ENCODE results near the gene IRX6.
A peak's percentile ranks its signal among the peaks of the same experiment; 100 is the strongest.

Gene IRX6

DNA sequence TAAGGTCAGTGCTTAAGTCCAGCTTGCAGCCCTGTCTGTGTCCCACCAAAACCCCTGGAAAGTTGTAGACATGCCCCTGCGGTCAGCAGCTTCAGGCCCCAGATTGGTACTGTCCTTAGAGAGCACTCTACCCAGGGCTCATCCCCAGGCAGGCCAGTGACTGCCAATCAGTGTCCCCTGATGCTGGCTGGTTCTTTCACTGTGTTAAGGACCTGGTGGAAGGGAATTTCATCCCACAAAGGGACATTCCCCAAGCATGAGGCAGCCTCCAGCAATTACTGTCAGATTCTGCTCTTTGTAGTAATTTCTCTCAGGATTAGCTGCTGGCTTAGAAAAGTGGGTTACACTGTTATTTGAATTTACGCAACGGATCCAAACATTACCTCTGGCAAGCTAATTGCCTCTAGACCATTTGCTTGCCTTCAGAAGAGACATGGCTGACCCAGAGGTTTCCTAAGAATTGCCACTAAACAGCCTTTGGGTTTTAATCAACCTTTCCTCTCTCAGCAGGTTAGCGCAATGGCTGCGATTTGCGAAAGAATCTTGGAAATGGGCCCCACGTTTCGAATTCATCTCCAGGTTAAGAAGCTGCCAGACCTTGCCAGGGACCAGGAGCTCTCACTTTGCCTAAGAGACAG is 5.9 kb downstream of the IRX6 start:
- no peak overlapping the region for H3K23ac ChIP-seq (ENCODE audit: low read depth, low read length, poor library complexity)
- no peak overlapping the region for H2BK15ac ChIP-seq (ENCODE audit: low read length)
- no peak overlapping the region for H3K18ac ChIP-seq (ENCODE audit: low read length)
- no peak overlapping the region for H2AFZ ChIP-seq (ENCODE audit: low read length)
- H3K9ac ChIP-seq (ENCODE audit: low read depth, low read length, poor library complexity) = no peak overlapping the region
- H3K36me3 ChIP-seq (replicated peaks in 1 of 2; ENCODE audit: control insufficient read depth in 2 of 2, insufficient read depth in 2 of 2, low read length in 2 of 2) = no peaks in the 10 kb centered on the region
- no peak overlapping the region for H3K4ac ChIP-seq (ENCODE audit: low read length)
- H2AK5ac ChIP-seq (ENCODE audit: low read depth, low read length) = no peak overlapping the region
- DNase-seq (ENCODE audit: low spot score) = no peak
- no peak overlapping the region for H3K4me2 ChIP-seq (ENCODE audit: insufficient read depth, low read length, poor library complexity, severe bottlenecking)
- peaks cover 14 to 78% (median 71%) of the 10 kb centered on the region in 3 experiments for H3K27me3 ChIP-seq (ENCODE audit: control insufficient read depth in 3 of 3, insufficient read depth in 3 of 3, low read depth in 1 of 3, low read length in 3 of 3)
- H4K91ac ChIP-seq (ENCODE audit: low read depth, low read length, poor library complexity) = no peak overlapping the region
- H3K4me1 ChIP-seq (ENCODE audit: control insufficient read depth in 2 of 2, insufficient read depth in 1 of 2, low read depth in 1 of 2, low read length in 2 of 2) = peaks cover 0 to 16% of the 10 kb centered on the region in 2 donors
- H4K8ac ChIP-seq (ENCODE audit: low read depth, low read length) = no peak overlapping the region
- WGBS, 2 donors (ENCODE audit: extremely low coverage in 2 of 2, insufficient read length in 2 of 2, insufficient replicate concordance in 1 of 2) = no CpG with 5 or more reads among the region's 8 CpGs
- H3K79me1 ChIP-seq (ENCODE audit: low read depth, low read length) = no peaks in the 10 kb centered on the region
- H2BK5ac ChIP-seq (ENCODE audit: low read length) = no peak overlapping the region
- H2BK12ac ChIP-seq (ENCODE audit: low read length) = no peak overlapping the region
- H3K14ac ChIP-seq (ENCODE audit: low read length) = no peak overlapping the region
- H3K27ac ChIP-seq (replicated peaks; ENCODE audit: low read length) = no peak overlapping the region
- no peak overlapping the region for H2BK120ac ChIP-seq (ENCODE audit: low read depth, low read length)
- peak overlapping the region in 1 of 2 donors; percentile 4 for H3K4me3 ChIP-seq (ENCODE audit: low read length in 2 of 2)
- H3K9me3 ChIP-seq (replicated peaks in 1 of 2; ENCODE audit: control insufficient read depth in 2 of 2, insufficient read depth in 1 of 2, low read depth in 1 of 2, low read length in 2 of 2) = no peaks in the 10 kb centered on the region

GRCh38 chr16:55330781-55331647 is 7.0 kb downstream of the IRX6 start:
- Histone ChIP-seq H3K4me3 (ENCODE audit: low read length in 2 of 2) (peak overlapping the region in 1 of 2 donors; percentile 73), H4K91ac (ENCODE audit: low read depth, low read length, poor library complexity) (no peak overlapping the region), H2AFZ (ENCODE audit: low read length) (no peak overlapping the region)

DNA sequence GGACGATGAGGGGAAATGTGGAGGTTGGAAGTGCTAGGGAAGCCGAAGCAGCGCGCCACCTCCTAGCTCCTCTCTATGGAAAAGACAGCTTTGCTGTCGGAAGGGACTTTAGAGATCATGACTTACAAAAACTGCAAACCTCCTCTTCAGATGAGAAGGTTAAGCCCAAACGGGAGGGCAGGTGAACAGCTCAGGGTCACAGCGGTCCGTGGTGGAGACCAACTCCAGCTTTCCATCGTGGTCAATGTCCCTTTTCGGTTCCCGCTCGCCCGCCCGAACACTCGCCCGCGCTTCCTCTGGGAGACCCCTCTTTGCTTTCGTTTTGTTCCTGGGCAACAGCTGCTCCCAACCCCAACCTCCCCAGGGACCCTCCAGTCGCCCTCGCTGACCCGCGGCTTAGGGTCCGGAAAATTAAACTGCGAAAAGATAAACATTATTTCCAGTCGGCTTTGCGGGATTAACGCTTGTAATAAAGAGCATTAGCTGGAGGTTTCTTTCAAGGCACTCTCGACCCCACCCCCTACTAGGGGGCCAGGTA is 7.7 kb downstream of the IRX6 start:
- Histone ChIP-seq H3K23ac (ENCODE audit: low read depth, low read length, poor library complexity) (no peak overlapping the region), H3K27me3 (ENCODE audit: control insufficient read depth in 3 of 3, insufficient read depth in 3 of 3, low read depth in 1 of 3, low read length in 3 of 3) (peaks cover 9 to 62% (median 62%) of the 10 kb centered on the region in 3 experiments), H4K8ac (ENCODE audit: low read depth, low read length) (no peak overlapping the region), H3K14ac (ENCODE audit: low read length) (no peak overlapping the region), H2BK15ac (ENCODE audit: low read length) (no peak overlapping the region), H3K4me1 (ENCODE audit: control insufficient read depth in 2 of 2, insufficient read depth in 1 of 2, low read depth in 1 of 2, low read length in 2 of 2) (peaks cover 0 to 10% of the 10 kb centered on the region in 2 donors), H4K91ac (ENCODE audit: low read depth, low read length, poor library complexity) (no peak overlapping the region), H3K18ac (ENCODE audit: low read length) (peak overlapping the region; percentile 35), H2BK5ac (ENCODE audit: low read length) (no peak overlapping the region), H2BK120ac (ENCODE audit: low read depth, low read length) (no peak overlapping the region), H3K36me3 (replicated peaks in 1 of 2; ENCODE audit: control insufficient read depth in 2 of 2, insufficient read depth in 2 of 2, low read length in 2 of 2) (no peaks in the 10 kb centered on the region), H3K4ac (ENCODE audit: low read length) (no peak overlapping the region), H2AFZ (ENCODE audit: low read length) (no peak overlapping the region), H2BK12ac (ENCODE audit: low read length) (no peak overlapping the region), H2AK5ac (ENCODE audit: low read depth, low read length) (no peak overlapping the region), H3K9me3 (replicated peaks in 1 of 2; ENCODE audit: control insufficient read depth in 2 of 2, insufficient read depth in 1 of 2, low read depth in 1 of 2, low read length in 2 of 2) (no peaks in the 10 kb centered on the region), H3K4me3 (ENCODE audit: low read length in 2 of 2) (peak overlapping the region in 1 of 2 donors; percentile 73), H3K9ac (ENCODE audit: low read depth, low read length, poor library complexity) (peak overlapping the region; percentile 32), H3K79me1 (ENCODE audit: low read depth, low read length) (no peaks in the 10 kb centered on the region), H3K4me2 (ENCODE audit: insufficient read depth, low read length, poor library complexity, severe bottlenecking) (peak overlapping the region; percentile 59), H3K27ac (replicated peaks; ENCODE audit: low read length) (no peak overlapping the region)
- no peak for DNase-seq (ENCODE audit: low spot score)
- WGBS, 2 donors (ENCODE audit: extremely low coverage in 2 of 2, insufficient read length in 2 of 2, insufficient replicate concordance in 1 of 2) = no CpG with 5 or more reads among the region's 28 CpGs

More at GRCh38 chr16:55330781-55331647, 7.0 kb downstream of the IRX6 start:
- Histone ChIP-seq H3K79me1 (ENCODE audit: low read depth, low read length) (no peaks in the 10 kb centered on the region), H3K27ac (replicated peaks; ENCODE audit: low read length) (no peak overlapping the region), H3K36me3 (replicated peaks in 1 of 2; ENCODE audit: control insufficient read depth in 2 of 2, insufficient read depth in 2 of 2, low read length in 2 of 2) (no peaks in the 10 kb centered on the region), H3K14ac (ENCODE audit: low read length) (no peak overlapping the region), H4K8ac (ENCODE audit: low read depth, low read length) (peak overlapping the region; percentile 9), H3K23ac (ENCODE audit: low read depth, low read length, poor library complexity) (peak overlapping the region; percentile 16), H3K4me2 (ENCODE audit: insufficient read depth, low read length, poor library complexity, severe bottlenecking) (peak overlapping the region; percentile 59), H3K9me3 (replicated peaks in 1 of 2; ENCODE audit: control insufficient read depth in 2 of 2, insufficient read depth in 1 of 2, low read depth in 1 of 2, low read length in 2 of 2) (no peaks in the 10 kb centered on the region), H3K4me1 (ENCODE audit: control insufficient read depth in 2 of 2, insufficient read depth in 1 of 2, low read depth in 1 of 2, low read length in 2 of 2) (peaks cover 0 to 10% of the 10 kb centered on the region in 2 donors), H3K18ac (ENCODE audit: low read length) (peak overlapping the region; percentile 80), H2BK120ac (ENCODE audit: low read depth, low read length) (no peak overlapping the region), H2AK5ac (ENCODE audit: low read depth, low read length) (no peak overlapping the region), H3K4ac (ENCODE audit: low read length) (no peak overlapping the region), H2BK12ac (ENCODE audit: low read length) (no peak overlapping the region), H2BK5ac (ENCODE audit: low read length) (no peak overlapping the region), H3K27me3 (ENCODE audit: control insufficient read depth in 3 of 3, insufficient read depth in 3 of 3, low read depth in 1 of 3, low read length in 3 of 3) (peaks cover 12 to 68% (median 62%) of the 10 kb centered on the region in 3 experiments), H3K9ac (ENCODE audit: low read depth, low read length, poor library complexity) (peak overlapping the region; percentile 15), H2BK15ac (ENCODE audit: low read length) (no peak overlapping the region)
- no CpG with 5 or more reads among the region's 53 CpGs for whole genome bisulfite sequencing, 2 donors (ENCODE audit: extremely low coverage in 2 of 2, insufficient read length in 2 of 2, insufficient replicate concordance in 1 of 2)
- no peak for DNase-seq (ENCODE audit: low spot score)

- H3K27me3 ChIP-seq (ENCODE audit: control insufficient read depth in 3 of 3, insufficient read depth in 3 of 3, low read depth in 1 of 3, low read length in 3 of 3) = peaks cover 4 to 54% (median 43%) of the 10 kb centered on the region in 3 experiments
- no peak overlapping the region for H3K4ac ChIP-seq (ENCODE audit: low read length)
- WGBS, 2 donors (ENCODE audit: extremely low coverage in 2 of 2, insufficient read length in 2 of 2, insufficient replicate concordance in 1 of 2) = no CpG with 5 or more reads among the region's 2 CpGs
- H3K36me3 ChIP-seq (replicated peaks in 1 of 2; ENCODE audit: control insufficient read depth in 2 of 2, insufficient read depth in 2 of 2, low read length in 2 of 2) = no peaks in the 10 kb centered on the region
- no peaks in the 10 kb centered on the region for H3K9me3 ChIP-seq (replicated peaks in 1 of 2; ENCODE audit: control insufficient read depth in 2 of 2, insufficient read depth in 1 of 2, low read depth in 1 of 2, low read length in 2 of 2)
- no peak overlapping the region for H3K4me2 ChIP-seq (ENCODE audit: insufficient read depth, low read length, poor library complexity, severe bottlenecking)
- H4K91ac ChIP-seq (ENCODE audit: low read depth, low read length, poor library complexity) = no peak overlapping the region
- no peak overlapping the region for H2AK5ac ChIP-seq (ENCODE audit: low read depth, low read length)
- no peak overlapping the region for H2BK15ac ChIP-seq (ENCODE audit: low read length)
- no peak for DNase-seq (ENCODE audit: low spot score)
- H3K4me3 ChIP-seq (ENCODE audit: low read length in 2 of 2) = no peak overlapping the region
- no peak overlapping the region for H2AFZ ChIP-seq (ENCODE audit: low read length)
- no peak overlapping the region for H2BK12ac ChIP-seq (ENCODE audit: low read length)
- H3K23ac ChIP-seq (ENCODE audit: low read depth, low read length, poor library complexity) = no peak overlapping the region
- no peak overlapping the region for H3K9ac ChIP-seq (ENCODE audit: low read depth, low read length, poor library complexity)
- H3K27ac ChIP-seq (replicated peaks; ENCODE audit: low read length) = no peak overlapping the region
- H2BK120ac ChIP-seq (ENCODE audit: low read depth, low read length) = no peak overlapping the region
- no peak overlapping the region for H4K8ac ChIP-seq (ENCODE audit: low read depth, low read length)
- no peaks in the 10 kb centered on the region for H3K79me1 ChIP-seq (ENCODE audit: low read depth, low read length)
- no peak overlapping the region for H3K14ac ChIP-seq (ENCODE audit: low read length)
- H3K4me1 ChIP-seq (ENCODE audit: control insufficient read depth in 2 of 2, insufficient read depth in 1 of 2, low read depth in 1 of 2, low read length in 2 of 2) = peaks cover 0 to 10% of the 10 kb centered on the region in 2 donors
- no peak overlapping the region for H2BK5ac ChIP-seq (ENCODE audit: low read length)
- no peak overlapping the region for H3K18ac ChIP-seq (ENCODE audit: low read length)
Observed at GRCh38 chr16:55333684-55334083, 9.7 kb downstream of the IRX6 start.
